ENCODE results near the gene METRNL.
A peak's percentile ranks its signal among the peaks of the same experiment; 100 is the strongest.

Gene METRNL

GRCh38 chr17:83074486-83075223 is 4.8 kb upstream of the METRNL start:
- DNase-seq (ENCODE audit: low spot score in 2 of 2), result no peak
- Histone ChIP-seq H3K36me3 (replicated peaks) (no peaks in the 10 kb centered on the region), H3K4me1 (no peaks in the 10 kb centered on the region), H3K4me3 (no peak overlapping the region), H3K27me3 (ENCODE audit: low read depth) (no peaks in the 10 kb centered on the region), H3K9me3 (no peaks in the 10 kb centered on the region)
- in situ Hi-C loops (cut with MboI; ENCODE audit: low sequenced_read_pairs), result no loop called here

- in situ Hi-C loops (cut with MboI; ENCODE audit: low sequenced_read_pairs), result no loop called here
- Histone ChIP-seq H3K4me1 (no peaks in the 10 kb centered on the region), H3K27me3 (ENCODE audit: low read depth) (no peaks in the 10 kb centered on the region), H3K36me3 (replicated peaks) (no peaks in the 10 kb centered on the region), H3K9me3 (no peaks in the 10 kb centered on the region), H3K4me3 (no peak overlapping the region)
- no peak for DNase-seq (ENCODE audit: low spot score in 2 of 2)
Measured at GRCh38 chr17:83075270-83075880, 4.0 kb upstream of the METRNL start.

- H3K9me3 ChIP-seq, result no peaks in the 10 kb centered on the region
- no peaks in the 10 kb centered on the region for H3K27me3 ChIP-seq (ENCODE audit: low read depth)
- no peak overlapping the region for H3K4me3 ChIP-seq
- H3K4me1 ChIP-seq, result 0 out of 2 replicates have a peak, but pooled peaks cover 2% of the 10 kb centered on the region
- no peak for DNase-seq (ENCODE audit: low spot score in 2 of 2)
- no peaks in the 10 kb centered on the region; the same call in 1 of the 2 replicates for H3K36me3 ChIP-seq (replicated peaks)
- in situ Hi-C loops (cut with MboI; ENCODE audit: low sequenced_read_pairs), result no loop called here
Measured at GRCh38 chr17:83076938-83077337, 2.5 kb upstream of the METRNL start.

GRCh38 chr17:83077411-83077810 is 2.0 kb upstream of the METRNL start:
- DNase-seq (ENCODE audit: low spot score in 2 of 2), result no peak
- Histone ChIP-seq H3K36me3 (replicated peaks) (no peaks in the 10 kb centered on the region; the same call in 1 of the 2 replicates), H3K4me1 (0 out of 2 replicates have a peak, but pooled peaks cover 2% of the 10 kb centered on the region), H3K27me3 (ENCODE audit: low read depth) (no peaks in the 10 kb centered on the region), H3K9me3 (no peaks in the 10 kb centered on the region), H3K4me3 (no peak overlapping the region)
- in situ Hi-C loops (cut with MboI; ENCODE audit: low sequenced_read_pairs), result no loop called here

GRCh38 chr17:83077939-83078338 is 1.5 kb upstream of the METRNL start:
- Histone ChIP-seq H3K4me3 (no peak overlapping the region), H3K4me1 (0 out of 2 replicates have a peak, but pooled peaks cover 2% of the 10 kb centered on the region), H3K27me3 (ENCODE audit: low read depth) (no peaks in the 10 kb centered on the region), H3K9me3 (no peaks in the 10 kb centered on the region), H3K36me3 (replicated peaks) (no peaks in the 10 kb centered on the region; the same call in 1 of the 2 replicates)
- DNase-seq (ENCODE audit: low spot score in 2 of 2), result no peak
- in situ Hi-C loops (cut with MboI; ENCODE audit: low sequenced_read_pairs), result no loop called here

- H3K4me3 ChIP-seq, result peak overlapping the region; percentile 23
- H3K9me3 ChIP-seq, result no peaks in the 10 kb centered on the region
- in situ Hi-C loops (cut with MboI; ENCODE audit: low sequenced_read_pairs), result no loop called here
- H3K4me1 ChIP-seq, result 0 out of 2 replicates have a peak, but pooled peaks cover 2% of the 10 kb centered on the region
- no peak for DNase-seq (ENCODE audit: low spot score in 2 of 2)
- H3K36me3 ChIP-seq (replicated peaks), result no peaks in the 10 kb centered on the region; the same call in 1 of the 2 replicates
- no peaks in the 10 kb centered on the region for H3K27me3 ChIP-seq (ENCODE audit: low read depth)
Measured at GRCh38 chr17:83078378-83079351, 744 bp upstream of the METRNL start.

GRCh38 chr17:83079766-83080578 is 563 bp downstream of the METRNL start:
- no peaks in the 10 kb centered on the region for H3K27me3 ChIP-seq (ENCODE audit: low read depth)
- DNase-seq (ENCODE audit: low spot score in 2 of 2), result no peak
- in situ Hi-C loops (cut with MboI; ENCODE audit: low sequenced_read_pairs), result no loop called here
- 0 out of 2 replicates have a peak, but pooled peaks cover 2% of the 10 kb centered on the region for H3K4me1 ChIP-seq
- no peaks in the 10 kb centered on the region for H3K9me3 ChIP-seq
- H3K36me3 ChIP-seq (replicated peaks), result no peaks in the 10 kb centered on the region; the same call in none of the 2 replicates
- H3K4me3 ChIP-seq, result peak overlapping the region; percentile 32; the same call in 1 of the 2 replicates

- Histone ChIP-seq H3K36me3 (replicated peaks) (peaks cover 3% of the 10 kb centered on the region), H3K4me1 (0 out of 2 replicates have a peak, but pooled peaks cover 2% of the 10 kb centered on the region), H3K4me3 (peak overlapping the region; percentile 32; the same call in 1 of the 2 replicates), H3K9me3 (no peaks in the 10 kb centered on the region), H3K27me3 (ENCODE audit: low read depth) (no peaks in the 10 kb centered on the region)
- no peak for DNase-seq (ENCODE audit: low spot score in 2 of 2)
- in situ Hi-C loops (cut with MboI; ENCODE audit: low sequenced_read_pairs), result no loop called here
Measured at GRCh38 chr17:83080579-83080857, 1.1 kb downstream of the METRNL start.

GRCh38 chr17:83080858-83081683 is 1.7 kb downstream of the METRNL start:
- DNase-seq (ENCODE audit: low spot score in 2 of 2), result peak in 1 of 2 experiments; percentile 36
- Histone ChIP-seq H3K27me3 (ENCODE audit: low read depth) (no peaks in the 10 kb centered on the region), H3K4me3 (peak overlapping the region; percentile 32), H3K9me3 (no peaks in the 10 kb centered on the region), H3K4me1 (0 out of 2 replicates have a peak, but pooled peaks cover 2% of the 10 kb centered on the region), H3K36me3 (replicated peaks) (peaks cover 3% of the 10 kb centered on the region)
- in situ Hi-C loops (cut with MboI; ENCODE audit: low sequenced_read_pairs), result no loop called here

- in situ Hi-C loops (cut with MboI; ENCODE audit: low sequenced_read_pairs), result no loop called here
- H3K9me3 ChIP-seq, result no peaks in the 10 kb centered on the region
- 0 out of 2 replicates have a peak, but pooled peaks cover 2% of the 10 kb centered on the region for H3K4me1 ChIP-seq
- peak overlapping the region; percentile 32 for H3K4me3 ChIP-seq
- H3K27me3 ChIP-seq (ENCODE audit: low read depth), result no peaks in the 10 kb centered on the region
- peaks cover 3% of the 10 kb centered on the region for H3K36me3 ChIP-seq (replicated peaks)
- no peak for DNase-seq (ENCODE audit: low spot score in 2 of 2)
Measured at GRCh38 chr17:83081684-83082201, 2.3 kb downstream of the METRNL start.

- in situ Hi-C loops (cut with MboI; ENCODE audit: low sequenced_read_pairs), result no loop called here
- Histone ChIP-seq H3K4me3 (no peak overlapping the region), H3K9me3 (no peaks in the 10 kb centered on the region), H3K4me1 (0 out of 2 replicates have a peak, but pooled peaks cover 2% of the 10 kb centered on the region), H3K27me3 (ENCODE audit: low read depth) (no peaks in the 10 kb centered on the region), H3K36me3 (replicated peaks) (peaks cover 3% of the 10 kb centered on the region)
- DNase-seq (ENCODE audit: low spot score in 2 of 2), result no peak
Measured at GRCh38 chr17:83082424-83082823, 3.0 kb downstream of the METRNL start.

GRCh38 chr17:83082909-83083367 is 3.5 kb downstream of the METRNL start:
- Histone ChIP-seq H3K36me3 (replicated peaks) (peaks cover 3% of the 10 kb centered on the region), H3K4me3 (no peak overlapping the region), H3K9me3 (no peaks in the 10 kb centered on the region), H3K27me3 (ENCODE audit: low read depth) (no peaks in the 10 kb centered on the region), H3K4me1 (0 out of 2 replicates have a peak, but pooled peaks cover 2% of the 10 kb centered on the region)
- DNase-seq (ENCODE audit: low spot score in 2 of 2), result no peak
- in situ Hi-C loops (cut with MboI; ENCODE audit: low sequenced_read_pairs), result no loop called here
